Transverse colon (tissue), 4 donors: ENCODE measurements around the gene DGCR2. TPM values are rescaled to one million over a fixed set of nuclear protein-coding genes. Genes with fewer than 3 reads are reported as not detected.

Experiments
- DNase-seq: peaks from one replicate; pipeline ENCODE4 v3.0.0-alpha.2; 2019
- H3K27ac ChIP-seq, 4 donors: fragments of 200-600 bp; sonication (generic); 2 replicates each; pipeline ENCODE4 v1.5.1; 2016 to 2018; ENCODE audit warnings: inconsistent platforms in 4 of 4
- H3K27me3 ChIP-seq: fragments of 200-600 bp; sonication (generic); 2 replicates; pipeline ENCODE4 v1.5.1; 2017; ENCODE audit warnings: inconsistent platforms
- H3K36me3 ChIP-seq, 4 donors: fragments of 200-600 bp; sonication (generic); 2 replicates each; pipeline ENCODE4 v1.5.1; 2017 to 2019; ENCODE audit warnings: inconsistent platforms in 4 of 4
- H3K4me1 ChIP-seq, 4 donors: fragments of 200-600 bp; sonication (generic); 2 replicates each; pipeline ENCODE4 v1.5.1; 2017 to 2020; ENCODE audit warnings: inconsistent platforms in 4 of 4
- H3K4me3 ChIP-seq, 4 donors: fragments of 200-600 bp; sonication (generic); 1 replicate in 1 of 4; 2 replicates in 3 of 4; pipeline versions ENCODE4 v1.5.1 to v1.6.1; 2017 to 2019; ENCODE audit warnings: inconsistent platforms in 4 of 4
- H3K9me3 ChIP-seq, 2 donors: fragments of 200-600 bp; sonication (generic); 2 replicates each; pipeline ENCODE4 v1.5.1; 2017 to 2019; ENCODE audit warnings: inconsistent platforms in 2 of 2
- EP300 ChIP-seq: sonication (generic); formaldehyde crosslinking; IDR thresholded peaks from one replicate; pipeline ENCODE4 v1.6.1; 2017; ENCODE audit warnings: antibody characterized with exemption, low read depth
- POLR2A ChIP-seq: fragments of 450-650 bp; IDR thresholded peaks from one replicate; pipeline ENCODE4 v1.6.1; 2016; ENCODE audit warnings: antibody characterized with exemption, mild to moderate bottlenecking, moderate library complexity
- POLR2AphosphoS5 ChIP-seq, 3 donors: sonication (generic); formaldehyde crosslinking; IDR thresholded peaks; one replicate each; pipeline ENCODE4 v1.6.1; 2016; ENCODE audit warnings: antibody characterized with exemption in 3 of 3
- WGBS, 2 donors: methylation state at CpG; one replicate each; pipeline ENCODE4 v1.1.5; 2018; ENCODE audit warnings: low coverage in 1 of 2; 5-methylcytosine and 5-hydroxymethylcytosine counted together
- in situ Hi-C, 4 donors: fragments of 200-750 bp; cut with MboI; loops; one replicate each; pipeline versions ENCODE4 v1.15.0 to v1.15.1; 2017; ENCODE audit warnings: low sequenced_read_pairs in 3 of 4, low pct_ligation_motif_present in 1 of 4, low pct_unique_long_range_greater_than_20kb in 1 of 4
- intact Hi-C: fragments of 100-400 bp; cut with DNase I; formaldehyde crosslinking; loops from one replicate; pipeline ENCODE4 v1.15.1; 2023; ENCODE audit warnings: low total_unique reads
- total RNA-seq, 4 donors: library from RNA; depleted of rRNA; stranded (reverse); fragments of >200 nt; gene quantifications; one replicate each; pipeline ENCODE4 v1.1.0, GENCODE V29; 2016
- TF ChIP-seq, protein P1 (sequence below), 5 experiments: fragments of 200-600 bp in 3 of 5; fragments of 450-650 bp in 2 of 5; sonication (generic) in 3 of 5; IDR thresholded peaks; 1 replicate in 2 of 5; 2 replicates in 3 of 5; pipeline ENCODE4 v1.5.1; 2016 to 2017; ENCODE audit warnings: antibody characterized with exemption in 5 of 5, inconsistent platforms in 3 of 5, mild to moderate bottlenecking in 2 of 5, moderate library complexity in 1 of 5

The DGCR2 gene
- total RNA-seq, 4 donors from 2014 or later = 71.6 to 106 (median 94.3) TPM

DNA sequence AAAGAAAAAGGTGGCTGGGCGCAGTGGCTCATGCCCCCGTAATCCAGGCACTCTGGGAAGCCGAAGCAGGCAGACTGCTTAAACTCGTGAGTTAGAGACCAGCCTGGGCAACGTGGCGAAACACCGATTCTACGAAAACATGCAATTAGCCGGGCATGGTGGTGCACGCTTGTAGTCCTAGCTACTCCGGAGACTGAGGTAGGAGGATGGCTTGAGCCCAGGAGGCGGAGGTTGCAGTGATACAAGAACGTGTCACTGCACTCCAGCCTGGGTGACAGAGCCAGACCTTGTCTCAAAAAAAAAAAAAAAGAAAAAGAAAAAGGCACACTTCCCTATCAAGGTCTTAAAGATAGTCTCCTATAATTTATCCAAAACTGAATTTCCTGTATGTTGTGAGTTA is 39.4 kb downstream of the DGCR2 start:
- intact Hi-C loops = no loop called here
- WGBS, 2 donors = 82 to 87% methylated on average over 11 to 13 of the region's 13 CpGs
- peaks cover 0 to 7% (median 5%) of the 10 kb centered on the region in 4 donors for H3K4me1 ChIP-seq
- in situ Hi-C loops = no loop called here
- no peak overlapping the region for H3K4me3 ChIP-seq
- no peaks in the 10 kb centered on the region for H3K36me3 ChIP-seq
- TF ChIP-seq POLR2A = no peak
- TF ChIP-seq EP300 = no peak
- TF ChIP-seq, protein P1, sequence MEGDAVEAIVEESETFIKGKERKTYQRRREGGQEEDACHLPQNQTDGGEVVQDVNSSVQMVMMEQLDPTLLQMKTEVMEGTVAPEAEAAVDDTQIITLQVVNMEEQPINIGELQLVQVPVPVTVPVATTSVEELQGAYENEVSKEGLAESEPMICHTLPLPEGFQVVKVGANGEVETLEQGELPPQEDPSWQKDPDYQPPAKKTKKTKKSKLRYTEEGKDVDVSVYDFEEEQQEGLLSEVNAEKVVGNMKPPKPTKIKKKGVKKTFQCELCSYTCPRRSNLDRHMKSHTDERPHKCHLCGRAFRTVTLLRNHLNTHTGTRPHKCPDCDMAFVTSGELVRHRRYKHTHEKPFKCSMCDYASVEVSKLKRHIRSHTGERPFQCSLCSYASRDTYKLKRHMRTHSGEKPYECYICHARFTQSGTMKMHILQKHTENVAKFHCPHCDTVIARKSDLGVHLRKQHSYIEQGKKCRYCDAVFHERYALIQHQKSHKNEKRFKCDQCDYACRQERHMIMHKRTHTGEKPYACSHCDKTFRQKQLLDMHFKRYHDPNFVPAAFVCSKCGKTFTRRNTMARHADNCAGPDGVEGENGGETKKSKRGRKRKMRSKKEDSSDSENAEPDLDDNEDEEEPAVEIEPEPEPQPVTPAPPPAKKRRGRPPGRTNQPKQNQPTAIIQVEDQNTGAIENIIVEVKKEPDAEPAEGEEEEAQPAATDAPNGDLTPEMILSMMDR (IDR thresholded peaks at IDR 0.05) = no peak
- TF ChIP-seq POLR2AphosphoS5 (IDR thresholded peaks at IDR 0.05) = no peak
- H3K27ac ChIP-seq = no peak overlapping the region
- H3K9me3 ChIP-seq = no peaks in the 10 kb centered on the region
- no peaks in the 10 kb centered on the region for H3K27me3 ChIP-seq
- no peak for DNase-seq

DNA sequence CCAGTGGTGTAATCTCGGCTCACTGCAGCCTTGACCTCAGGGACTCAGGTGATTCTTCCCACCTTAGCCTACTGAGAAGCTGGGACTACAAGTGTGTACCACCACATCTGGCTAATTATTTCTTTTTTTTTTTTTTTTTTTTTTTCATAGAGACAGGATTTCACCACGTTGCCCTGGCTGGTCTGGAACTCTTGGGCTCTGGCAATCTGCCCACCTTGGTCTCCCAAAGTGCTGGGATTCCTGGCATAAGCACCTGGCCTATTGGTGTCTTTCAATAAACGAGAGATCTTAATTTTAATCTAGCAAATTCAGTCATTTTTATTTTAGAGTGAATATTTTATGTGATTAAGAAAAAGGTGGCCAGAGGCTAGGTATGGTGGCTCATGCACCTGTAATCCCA is 40.1 kb downstream of the DGCR2 start:
- TF ChIP-seq, protein P1 (IDR thresholded peaks at IDR 0.05) = no peak
- TF ChIP-seq POLR2AphosphoS5 (IDR thresholded peaks at IDR 0.05) (no peak), EP300 (no peak), POLR2A (no peak)
- no peaks in the 10 kb centered on the region for H3K36me3 ChIP-seq
- no peaks in the 10 kb centered on the region for H3K27me3 ChIP-seq
- in situ Hi-C loops = no loop called here
- no peak for DNase-seq
- peaks cover 0 to 7% (median 5%) of the 10 kb centered on the region in 4 donors for H3K4me1 ChIP-seq
- intact Hi-C loops = no loop called here
- no peak overlapping the region for H3K27ac ChIP-seq
- WGBS, 2 donors = 79 to 90% methylated on average over 2 to 3 of the region's 3 CpGs
- no peak overlapping the region for H3K4me3 ChIP-seq
- H3K9me3 ChIP-seq = no peaks in the 10 kb centered on the region

DNA sequence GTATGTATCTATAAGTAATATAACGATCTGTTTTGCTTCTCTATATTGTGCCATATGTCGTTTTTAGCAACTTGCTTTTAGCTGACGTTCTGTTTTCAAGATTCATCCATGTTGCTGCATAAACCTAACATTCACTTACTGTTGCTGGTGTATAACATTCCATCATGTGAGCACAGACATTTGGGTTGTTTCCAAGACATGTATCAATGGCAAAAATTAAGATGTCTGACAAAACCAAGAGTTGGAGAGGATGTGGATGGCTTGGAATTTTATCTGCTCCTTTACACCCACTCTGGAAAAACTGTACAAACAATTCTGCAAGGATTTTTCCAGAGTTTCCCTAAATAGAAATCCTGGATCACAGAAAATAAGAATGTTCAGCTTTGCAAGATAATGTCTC is 40.9 kb downstream of the DGCR2 start:
- H3K4me1 ChIP-seq = peaks cover 0 to 7% (median 5%) of the 10 kb centered on the region in 4 donors
- 82 to 97% methylated on average over 3 of the region's 3 CpGs for WGBS, 2 donors
- TF ChIP-seq POLR2AphosphoS5 (IDR thresholded peaks at IDR 0.05) (no peak), EP300 (no peak), POLR2A (no peak)
- TF ChIP-seq, protein P1 (IDR thresholded peaks at IDR 0.05) = no peak
- H3K36me3 ChIP-seq = no peaks in the 10 kb centered on the region
- in situ Hi-C loops (no loop called here), intact Hi-C loops (no loop called here)
- no peaks in the 10 kb centered on the region for H3K9me3 ChIP-seq
- no peak overlapping the region for H3K27ac ChIP-seq
- H3K27me3 ChIP-seq = no peaks in the 10 kb centered on the region
- H3K4me3 ChIP-seq = no peak overlapping the region
- no peak for DNase-seq

DNA sequence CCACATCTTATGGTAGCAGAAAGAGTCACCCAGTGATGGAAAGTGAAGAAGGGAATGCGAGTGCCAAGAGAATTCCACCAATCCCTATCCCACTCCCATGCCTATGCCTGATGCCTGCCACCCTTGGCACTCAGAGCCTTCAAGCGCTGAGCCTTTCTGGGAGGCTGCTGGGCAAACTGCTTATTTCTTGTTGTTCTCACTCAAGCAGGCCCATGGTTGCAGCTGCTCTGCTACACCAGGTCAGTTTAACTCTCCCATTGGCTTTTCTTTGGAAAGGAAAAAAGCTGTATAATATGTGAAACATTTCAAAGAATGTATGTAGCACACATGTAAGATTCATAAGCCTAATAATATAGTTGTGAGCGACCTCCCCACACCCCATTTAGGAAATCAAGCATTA is 41.4 kb downstream of the DGCR2 start:
- peaks cover 0 to 6% (median 4%) of the 10 kb centered on the region in 4 donors for H3K4me1 ChIP-seq
- H3K36me3 ChIP-seq = no peaks in the 10 kb centered on the region
- H3K4me3 ChIP-seq = no peak overlapping the region
- WGBS, 2 donors = 92 to 100% methylated on average over 1 to 3 of the region's 3 CpGs
- TF ChIP-seq EP300 (no peak), POLR2AphosphoS5 (IDR thresholded peaks at IDR 0.05) (no peak), POLR2A (no peak)
- TF ChIP-seq, protein P1 (IDR thresholded peaks at IDR 0.05) = no peak
- H3K9me3 ChIP-seq = no peaks in the 10 kb centered on the region
- H3K27ac ChIP-seq = no peak overlapping the region
- DNase-seq = no peak
- intact Hi-C loops (no loop called here), in situ Hi-C loops (no loop called here)
- no peaks in the 10 kb centered on the region for H3K27me3 ChIP-seq
